Stimulated activated CD8-positive, alpha-beta memory T cell treated with anti-CD3 and anti-CD28 coated beads, Interleukin-12 subunit alpha, Interleukin-12 subunit beta, amount 100 ng/mL, for 4 hours (primary cell): Measurements from ENCODE around the gene PCDHA6.
"Not testable (repeated sequence)": the region's sequence is repeated elsewhere in the genome, so short reads cannot be mapped to it uniquely, and the experiment has no call there.

Experiments
- DNase-seq: peaks from one replicate; pipeline ENCODE4 v3.0.0-alpha.2; 2020; ENCODE audit warnings: low read depth

Gene PCDHA6

DNA sequence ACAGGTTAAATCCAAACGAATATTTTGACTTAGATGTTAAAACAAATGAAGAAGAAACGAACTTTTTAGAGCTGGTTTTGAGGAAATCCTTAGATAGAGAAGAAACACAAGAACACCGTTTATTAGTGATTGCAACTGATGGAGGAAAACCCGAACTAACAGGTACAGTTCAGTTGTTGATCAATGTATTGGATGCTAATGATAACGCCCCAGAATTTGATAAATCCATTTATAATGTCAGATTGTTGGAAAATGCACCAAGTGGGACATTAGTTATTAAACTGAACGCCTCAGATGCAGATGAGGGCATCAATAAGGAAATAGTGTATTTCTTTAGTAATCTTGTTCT lies 5.5 kb upstream of the PCDHA6 start:
- no peak for DNase-seq

DNA sequence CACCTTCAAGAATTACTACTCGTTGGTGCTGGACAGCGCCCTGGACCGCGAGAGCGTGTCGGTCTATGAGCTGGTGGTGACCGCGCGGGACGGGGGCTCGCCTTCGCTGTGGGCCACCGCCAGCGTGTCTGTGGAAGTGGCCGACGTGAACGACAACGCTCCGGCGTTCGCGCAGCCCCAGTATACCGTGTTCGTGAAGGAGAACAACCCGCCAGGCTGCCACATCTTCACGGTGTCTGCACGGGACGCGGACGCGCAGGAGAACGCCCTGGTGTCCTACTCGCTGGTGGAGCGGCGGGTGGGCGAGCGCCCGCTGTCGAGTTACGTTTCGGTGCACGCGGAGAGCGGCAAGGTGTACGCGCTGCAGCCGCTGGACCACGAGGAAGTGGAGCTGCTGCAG lies 4.8 kb upstream of the PCDHA6 start:
- not testable (repeated sequence) for DNase-seq

DNA sequence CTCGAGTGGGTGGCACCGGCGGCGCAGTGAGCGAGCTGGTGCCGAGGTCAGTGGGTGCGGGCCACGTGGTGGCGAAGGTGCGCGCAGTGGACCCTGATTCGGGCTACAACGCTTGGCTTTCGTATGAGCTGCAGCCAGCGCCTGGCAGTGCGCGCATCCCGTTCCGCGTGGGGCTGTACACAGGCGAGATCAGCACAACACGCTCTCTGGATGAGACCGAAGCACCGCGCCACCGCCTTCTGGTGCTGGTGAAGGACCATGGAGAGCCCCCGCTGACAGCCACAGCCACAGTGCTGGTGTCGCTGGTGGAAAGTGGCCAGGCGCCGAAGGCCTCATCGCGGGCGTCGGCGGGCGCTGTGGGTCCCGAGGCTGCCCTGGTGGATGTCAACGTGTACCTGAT lies 4.3 kb upstream of the PCDHA6 start:
- no peak for DNase-seq

DNA sequence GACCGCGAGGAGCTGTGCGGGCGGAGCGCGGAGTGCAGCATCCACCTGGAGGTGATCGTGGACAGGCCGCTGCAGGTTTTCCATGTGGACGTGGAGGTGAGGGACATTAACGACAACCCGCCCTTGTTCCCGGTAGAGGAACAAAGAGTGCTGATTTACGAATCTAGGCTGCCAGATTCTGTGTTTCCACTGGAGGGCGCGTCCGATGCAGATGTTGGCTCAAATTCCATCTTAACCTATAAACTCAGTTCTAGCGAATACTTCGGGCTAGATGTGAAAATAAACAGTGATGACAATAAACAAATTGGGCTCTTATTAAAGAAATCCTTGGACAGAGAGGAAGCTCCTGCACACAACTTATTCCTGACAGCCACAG lies 590 bp downstream of the PCDHA6 start:
- no peak for DNase-seq

DNA sequence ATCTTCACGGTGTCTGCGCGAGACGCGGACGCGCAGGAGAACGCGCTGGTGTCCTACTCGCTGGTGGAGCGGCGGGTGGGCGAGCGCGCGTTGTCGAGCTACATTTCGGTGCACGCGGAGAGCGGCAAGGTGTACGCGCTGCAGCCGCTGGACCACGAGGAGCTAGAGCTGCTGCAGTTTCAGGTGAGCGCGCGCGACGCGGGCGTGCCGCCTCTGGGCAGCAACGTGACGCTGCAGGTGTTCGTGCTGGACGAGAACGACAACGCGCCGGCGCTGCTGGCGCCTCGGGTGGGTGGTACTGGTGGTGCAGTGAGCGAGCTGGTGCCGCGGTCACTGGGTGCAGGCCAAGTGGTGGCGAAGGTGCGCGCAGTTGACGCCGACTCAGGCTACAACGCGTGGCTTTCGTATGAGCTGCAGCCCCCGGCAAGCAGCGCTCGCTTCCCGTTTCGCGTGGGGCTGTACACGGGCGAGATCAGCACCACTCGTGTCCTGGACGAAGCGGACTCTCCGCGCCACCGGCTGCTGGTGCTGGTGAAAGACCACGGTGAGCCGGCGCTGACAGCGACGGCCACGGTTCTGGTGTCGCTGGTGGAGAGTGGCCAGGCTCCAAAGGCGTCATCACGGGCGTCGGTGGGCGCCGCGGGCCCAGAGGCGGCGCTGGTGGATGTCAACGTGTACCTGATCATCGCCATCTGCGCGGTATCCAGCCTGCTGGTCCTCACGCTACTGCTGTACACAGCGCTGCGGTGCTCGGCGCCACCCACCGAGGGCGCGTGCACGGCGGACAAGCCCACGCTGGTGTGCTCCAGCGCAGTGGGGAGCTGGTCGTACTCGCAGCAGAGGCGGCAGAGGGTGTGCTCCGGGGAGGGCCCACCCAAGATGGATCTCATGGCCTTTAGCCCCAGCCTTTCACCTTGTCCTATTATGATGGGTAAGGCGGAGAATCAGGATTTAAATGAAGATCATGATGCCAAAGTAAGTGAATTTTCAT lies 2.0 kb downstream of the PCDHA6 start:
- DNase-seq: not testable (repeated sequence)

DNA sequence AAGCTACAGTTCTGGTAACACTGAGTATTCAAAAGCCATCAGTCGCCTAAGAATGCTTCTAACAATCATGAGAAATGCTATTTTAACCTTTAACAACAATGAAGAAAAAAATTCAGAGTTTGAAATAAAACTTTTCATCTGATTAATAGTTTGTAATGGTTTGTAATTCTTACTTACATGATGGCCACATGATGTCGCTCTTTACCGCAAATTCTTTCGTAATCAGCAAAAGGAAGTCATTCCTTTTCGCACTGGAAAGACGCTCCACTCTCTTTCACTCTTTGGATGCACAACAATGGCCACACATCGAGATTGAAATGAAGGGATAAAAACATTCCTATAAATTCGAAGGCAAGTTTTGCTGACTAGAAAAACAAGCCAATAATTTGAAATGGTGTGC lies 6.2 kb downstream of the PCDHA6 start, which contains the start of gene PCDHA7:
PCDHA7 (plus strand) TSS at position 277 of the 400 bp plus-strand sequence; CDS start at position 392, 115 bp downstream.
- no peak for DNase-seq

DNA sequence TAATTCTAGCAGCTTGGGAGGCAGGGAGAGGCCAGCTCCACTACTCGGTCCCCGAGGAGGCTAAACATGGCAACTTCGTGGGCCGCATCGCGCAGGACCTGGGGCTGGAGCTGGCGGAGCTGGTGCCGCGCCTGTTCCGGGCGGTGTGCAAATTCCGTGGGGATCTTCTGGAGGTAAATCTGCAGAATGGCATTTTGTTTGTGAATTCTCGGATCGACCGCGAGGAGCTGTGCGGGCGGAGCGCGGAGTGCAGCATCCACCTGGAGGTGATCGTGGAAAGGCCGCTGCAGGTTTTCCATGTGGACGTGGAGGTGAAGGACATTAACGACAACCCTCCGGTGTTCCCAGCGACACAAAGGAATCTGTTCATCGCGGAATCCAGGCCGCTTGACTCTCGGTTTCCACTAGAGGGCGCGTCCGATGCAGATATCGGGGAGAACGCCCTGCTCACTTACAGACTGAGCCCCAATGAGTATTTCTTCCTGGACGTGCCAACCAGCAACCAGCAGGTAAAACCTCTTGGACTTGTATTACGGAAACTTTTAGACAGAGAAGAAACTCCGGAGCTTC lies 6.8 kb downstream of the PCDHA6 start:
- DNase-seq: not testable (repeated sequence)

DNA sequence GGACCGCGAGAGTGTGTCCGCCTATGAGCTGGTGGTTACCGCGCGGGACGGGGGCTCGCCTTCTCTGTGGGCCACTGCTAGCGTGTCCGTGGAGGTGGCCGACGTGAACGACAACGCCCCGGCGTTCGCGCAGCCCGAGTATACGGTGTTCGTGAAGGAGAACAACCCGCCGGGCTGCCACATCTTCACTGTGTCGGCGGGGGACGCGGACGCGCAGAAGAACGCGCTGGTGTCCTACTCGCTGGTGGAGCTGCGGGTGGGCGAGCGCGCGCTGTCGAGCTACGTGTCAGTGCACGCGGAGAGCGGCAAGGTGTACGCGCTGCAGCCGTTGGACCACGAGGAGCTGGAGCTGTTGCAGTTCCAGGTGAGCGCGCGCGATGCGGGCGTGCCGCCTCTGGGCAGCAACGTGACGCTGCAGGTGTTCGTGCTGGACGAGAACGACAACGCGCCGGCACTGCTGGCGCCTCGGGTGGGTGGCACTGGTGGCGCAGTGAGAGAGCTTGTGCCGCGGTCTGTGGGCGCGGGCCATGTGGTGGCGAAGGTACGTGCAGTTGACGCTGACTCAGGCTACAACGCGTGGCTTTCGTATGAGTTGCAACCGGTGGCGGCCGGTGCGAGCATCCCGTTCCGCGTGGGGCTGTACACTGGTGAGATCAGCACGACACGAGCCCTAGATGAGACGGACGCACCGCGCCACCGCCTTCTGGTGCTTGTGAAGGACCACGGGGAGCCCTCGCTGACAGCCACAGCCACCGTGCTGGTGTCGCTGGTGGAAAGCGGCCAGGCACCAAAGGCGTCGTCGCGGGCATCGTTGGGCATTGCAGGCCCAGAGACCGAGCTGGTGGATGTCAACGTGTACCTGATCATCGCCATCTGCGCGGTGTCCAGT lies 8.1 kb downstream of the PCDHA6 start:
- DNase-seq: no peak

DNA sequence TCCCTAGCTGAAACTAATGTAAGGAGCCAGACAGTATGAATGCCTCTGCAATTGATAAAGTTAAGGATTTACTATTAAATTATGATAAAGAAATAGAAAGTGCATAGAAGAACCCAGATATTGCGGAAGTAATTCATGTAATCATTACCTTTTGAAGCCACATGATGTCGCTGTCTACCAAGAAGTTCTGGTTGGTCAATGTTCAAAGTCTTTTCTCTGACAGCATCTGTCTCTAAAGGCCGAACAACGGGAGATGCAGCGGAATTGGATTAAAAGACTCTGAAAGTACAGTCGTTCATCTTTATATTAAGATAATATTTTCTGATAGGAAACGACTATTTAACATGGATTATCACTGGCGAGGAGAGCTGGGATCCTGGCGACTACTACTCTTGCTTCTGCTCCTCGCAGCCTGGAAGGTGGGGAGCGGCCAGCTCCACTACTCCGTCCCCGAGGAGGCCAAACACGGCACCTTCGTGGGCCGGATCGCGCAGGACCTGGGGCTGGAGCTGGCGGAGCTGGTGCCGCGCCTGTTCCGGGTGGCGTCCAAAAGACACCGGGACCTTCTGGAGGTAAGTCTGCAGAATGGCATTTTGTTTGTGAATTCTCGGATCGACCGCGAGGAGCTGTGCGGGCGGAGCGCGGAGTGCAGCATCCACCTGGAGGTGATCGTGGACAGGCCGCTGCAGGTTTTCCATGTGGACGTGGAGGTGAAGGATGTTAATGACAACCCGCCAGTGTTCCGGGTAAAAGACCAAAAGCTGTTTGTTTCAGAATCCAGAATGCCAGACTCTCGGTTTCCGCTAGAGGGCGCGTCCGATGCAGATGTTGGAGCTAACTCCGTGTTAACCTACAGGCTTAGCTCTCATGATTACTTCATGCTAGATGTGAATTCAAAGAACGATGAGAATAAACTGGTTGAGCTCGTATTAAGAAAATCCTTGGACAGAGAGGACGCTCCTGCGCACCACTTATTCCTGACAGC lies 13.5 kb downstream of the PCDHA6 start, which contains the start of gene PCDHA8:
PCDHA8 (plus strand) TSS at position 210 of the 985 bp plus-strand sequence; CDS start at position 345, 135 bp downstream.
- DNase-seq: no peak

DNA sequence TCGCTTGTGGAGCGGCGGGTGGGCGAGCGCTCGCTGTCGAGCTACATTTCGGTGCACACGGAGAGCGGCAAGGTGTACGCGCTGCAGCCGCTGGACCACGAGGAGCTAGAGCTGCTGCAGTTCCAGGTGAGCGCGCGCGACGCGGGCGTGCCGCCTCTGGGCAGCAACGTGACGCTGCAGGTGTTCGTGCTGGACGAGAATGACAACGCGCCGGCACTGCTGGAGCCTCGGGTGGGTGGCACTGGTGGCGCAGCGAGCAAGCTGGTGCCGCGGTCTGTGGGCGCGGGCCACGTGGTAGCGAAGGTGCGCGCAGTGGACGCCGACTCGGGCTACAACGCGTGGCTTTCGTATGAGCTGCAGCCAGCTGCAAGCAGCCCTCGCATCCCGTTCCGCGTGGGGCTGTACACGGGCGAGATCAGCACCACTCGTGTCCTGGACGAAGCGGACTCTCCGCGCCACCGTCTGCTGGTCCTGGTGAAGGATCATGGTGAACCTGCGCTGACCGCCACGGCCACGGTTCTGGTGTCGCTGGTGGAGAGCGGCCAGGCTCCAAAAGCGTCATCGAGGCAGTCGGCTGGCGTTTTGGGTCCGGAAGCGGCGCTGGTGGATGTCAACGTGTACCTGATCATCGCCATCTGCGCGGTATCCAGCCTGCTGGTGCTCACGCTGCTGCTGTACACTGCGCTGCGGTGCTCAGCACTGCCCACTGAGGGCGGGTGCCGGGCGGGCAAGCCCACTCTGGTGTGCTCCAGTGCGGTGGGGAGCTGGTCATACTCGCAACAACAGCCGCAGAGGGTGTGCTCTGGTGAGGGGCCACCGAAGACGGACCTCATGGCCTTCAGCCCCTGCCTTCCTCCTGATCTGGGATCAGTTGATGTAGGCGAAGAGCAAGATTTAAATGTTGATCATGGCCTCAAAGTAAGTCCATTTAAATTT lies 15.3 kb downstream of the PCDHA6 start:
- no peak for DNase-seq

DNA sequence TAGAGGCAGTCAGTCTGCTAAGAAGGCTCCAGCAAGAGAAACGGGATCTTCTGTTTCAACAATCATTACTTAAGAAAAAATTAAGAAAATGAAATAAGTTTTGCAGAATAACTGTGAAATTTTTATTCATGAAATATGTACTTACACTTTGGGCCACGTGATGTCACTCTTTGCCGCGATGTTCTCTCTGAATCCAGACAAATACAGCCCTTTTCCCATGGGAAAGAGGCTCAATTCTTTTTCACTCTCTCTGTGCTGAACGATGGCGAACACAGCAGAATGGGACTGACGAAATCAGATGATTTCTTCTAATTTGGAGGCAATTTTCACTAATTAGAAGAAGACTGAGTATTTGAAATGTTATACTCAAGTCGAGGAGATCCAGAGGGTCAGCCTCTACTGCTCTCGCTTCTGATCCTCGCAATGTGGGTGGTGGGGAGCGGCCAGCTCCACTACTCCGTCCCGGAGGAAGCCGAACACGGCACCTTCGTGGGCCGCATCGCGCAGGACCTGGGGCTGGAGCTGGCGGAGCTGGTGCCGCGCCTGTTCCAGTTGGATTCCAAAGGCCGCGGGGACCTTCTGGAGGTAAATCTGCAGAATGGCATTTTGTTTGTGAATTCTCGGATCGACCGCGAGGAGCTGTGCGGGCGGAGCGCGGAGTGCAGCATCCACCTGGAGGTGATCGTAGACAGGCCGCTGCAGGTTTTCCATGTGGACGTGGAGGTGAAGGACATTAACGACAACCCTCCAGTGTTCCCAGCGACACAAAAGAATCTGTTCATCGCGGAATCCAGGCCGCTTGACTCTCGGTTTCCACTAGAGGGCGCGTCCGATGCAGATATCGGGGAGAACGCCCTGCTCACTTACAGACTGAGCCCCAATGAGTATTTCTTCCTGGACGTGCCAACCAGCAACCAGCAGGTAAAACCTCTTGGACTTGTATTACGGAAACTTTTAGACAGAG lies 20.7 kb downstream of the PCDHA6 start, which contains the start of gene PCDHA9:
PCDHA9 (plus strand) TSS at position 244 of the 964 bp plus-strand sequence; CDS start at position 358, 114 bp downstream.
- not testable (repeated sequence) for DNase-seq

DNA sequence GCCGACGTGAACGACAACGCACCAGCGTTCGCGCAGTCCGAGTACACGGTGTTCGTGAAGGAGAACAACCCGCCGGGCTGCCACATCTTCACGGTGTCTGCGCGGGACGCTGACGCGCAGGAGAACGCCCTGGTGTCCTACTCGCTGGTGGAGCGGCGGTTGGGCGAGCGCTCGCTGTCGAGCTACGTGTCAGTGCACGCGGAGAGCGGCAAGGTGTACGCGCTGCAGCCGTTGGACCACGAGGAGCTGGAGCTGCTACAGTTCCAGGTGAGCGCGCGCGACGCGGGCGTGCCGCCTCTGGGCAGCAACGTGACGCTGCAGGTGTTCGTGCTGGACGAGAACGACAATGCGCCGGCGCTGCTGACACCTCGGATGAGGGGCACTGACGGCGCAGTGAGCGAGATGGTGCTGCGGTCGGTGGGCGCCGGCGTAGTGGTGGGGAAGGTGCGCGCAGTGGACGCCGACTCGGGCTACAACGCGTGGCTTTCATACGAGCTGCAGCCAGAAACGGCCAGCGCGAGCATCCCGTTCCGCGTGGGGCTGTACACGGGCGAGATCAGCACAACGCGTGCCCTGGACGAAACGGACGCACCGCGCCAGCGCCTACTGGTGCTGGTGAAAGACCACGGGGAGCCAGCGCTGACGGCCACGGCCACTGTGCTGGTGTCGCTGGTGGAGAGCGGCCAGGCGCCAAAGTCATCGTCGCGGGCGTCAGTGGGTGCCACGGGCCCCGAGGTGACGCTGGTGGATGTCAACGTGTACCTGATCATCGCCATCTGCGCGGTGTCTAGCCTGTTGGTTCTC lies 22.3 kb downstream of the PCDHA6 start:
- not testable (repeated sequence) for DNase-seq

DNA sequence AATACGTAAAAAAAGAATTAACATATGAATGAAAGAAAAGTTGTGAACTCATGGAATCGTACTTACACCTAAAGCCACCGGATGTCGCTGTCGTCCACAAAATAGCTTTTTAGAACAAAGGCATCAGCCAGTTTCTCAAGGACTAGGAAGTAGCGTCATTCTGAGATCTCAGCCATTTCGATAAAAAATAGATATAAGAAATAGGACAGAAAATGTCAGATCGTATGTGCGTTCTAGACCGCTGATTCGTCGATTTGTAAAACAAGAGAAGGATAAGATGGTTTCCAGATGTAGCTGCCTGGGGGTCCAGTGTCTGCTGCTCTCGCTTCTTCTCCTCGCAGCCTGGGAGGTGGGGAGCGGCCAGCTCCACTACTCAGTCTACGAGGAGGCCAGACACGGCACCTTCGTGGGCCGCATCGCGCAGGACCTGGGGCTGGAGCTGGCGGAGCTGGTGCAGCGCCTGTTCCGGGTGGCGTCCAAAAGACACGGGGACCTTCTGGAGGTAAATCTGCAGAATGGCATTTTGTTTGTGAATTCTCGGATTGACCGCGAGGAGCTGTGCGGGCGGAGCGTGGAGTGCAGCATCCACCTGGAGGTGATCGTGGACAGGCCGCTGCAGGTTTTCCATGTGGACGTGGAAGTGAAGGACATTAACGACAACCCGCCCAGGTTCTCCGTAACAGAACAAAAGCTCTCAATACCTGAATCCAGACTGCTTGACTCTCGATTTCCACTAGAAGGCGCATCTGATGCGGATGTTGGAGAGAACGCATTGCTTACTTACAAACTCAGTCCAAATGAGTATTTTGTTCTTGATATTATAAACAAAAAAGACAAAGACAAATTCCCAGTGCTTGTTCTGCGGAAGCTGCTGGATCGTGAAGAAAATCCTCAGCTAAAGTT lies 28.3 kb downstream of the PCDHA6 start, which contains the start of gene PCDHA10:
PCDHA10 (plus strand) TSS at position 126 of the 903 bp plus-strand sequence; CDS start at position 278, 152 bp downstream.
- DNase-seq: no peak

DNA sequence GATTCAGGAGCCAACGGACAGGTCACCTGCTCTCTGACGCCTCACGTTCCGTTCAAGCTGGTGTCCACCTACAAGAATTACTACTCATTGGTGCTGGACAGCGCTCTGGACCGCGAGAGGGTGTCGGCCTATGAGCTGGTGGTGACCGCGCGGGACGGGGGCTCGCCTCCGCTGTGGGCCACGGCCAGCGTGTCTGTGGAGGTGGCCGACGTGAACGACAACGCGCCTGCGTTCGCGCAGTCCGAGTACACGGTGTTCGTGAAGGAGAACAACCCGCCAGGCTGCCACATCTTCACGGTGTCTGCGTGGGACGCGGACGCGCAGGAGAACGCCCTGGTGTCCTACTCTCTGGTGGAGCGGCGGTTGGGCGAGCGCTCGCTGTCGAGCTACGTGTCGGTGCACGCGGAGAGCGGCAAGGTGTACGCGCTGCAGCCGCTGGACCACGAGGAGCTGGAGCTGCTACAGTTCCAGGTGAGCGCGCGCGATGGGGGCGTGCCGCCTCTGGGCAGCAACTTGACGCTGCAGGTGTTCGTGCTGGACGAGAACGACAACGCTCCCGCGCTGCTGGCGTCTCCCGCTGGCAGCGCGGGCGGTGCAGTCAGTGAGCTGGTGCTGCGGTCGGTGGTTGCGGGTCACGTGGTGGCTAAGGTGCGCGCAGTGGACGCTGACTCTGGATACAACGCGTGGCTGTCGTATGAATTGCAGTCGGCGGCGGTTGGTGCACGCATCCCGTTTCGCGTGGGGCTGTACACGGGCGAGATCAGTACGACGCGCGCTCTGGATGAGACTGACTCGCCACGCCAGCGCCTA lies 29.6 kb downstream of the PCDHA6 start:
- DNase-seq: no peak

DNA sequence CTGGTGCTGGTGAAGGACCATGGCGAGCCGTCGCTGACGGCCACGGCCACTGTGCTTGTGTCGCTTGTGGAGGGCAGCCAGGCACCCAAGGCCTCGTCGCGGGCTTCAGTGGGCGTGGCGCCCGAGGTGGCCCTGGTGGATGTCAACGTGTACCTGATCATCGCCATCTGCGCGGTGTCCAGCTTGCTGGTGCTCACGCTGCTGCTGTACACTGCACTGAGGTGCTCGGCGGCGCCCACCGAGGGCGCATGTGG lies 30.2 kb downstream of the PCDHA6 start:
- no peak for DNase-seq
